NCI-H146 treated with DMSO at 0.1 percent for 48 hours (cell line): ENCODE data around the gene NDUFV3.
"Not testable (repeated sequence)": the region's sequence is repeated elsewhere in the genome, so short reads cannot be mapped to it uniquely, and the experiment has no call there.

Experiments
- DNase-seq: peaks from one replicate; lab custom pipeline; 2025; ENCODE audit not compliant: unreplicated experiment; lab: John Stamatoyannopoulos, UW

The NDUFV3 gene

DNA sequence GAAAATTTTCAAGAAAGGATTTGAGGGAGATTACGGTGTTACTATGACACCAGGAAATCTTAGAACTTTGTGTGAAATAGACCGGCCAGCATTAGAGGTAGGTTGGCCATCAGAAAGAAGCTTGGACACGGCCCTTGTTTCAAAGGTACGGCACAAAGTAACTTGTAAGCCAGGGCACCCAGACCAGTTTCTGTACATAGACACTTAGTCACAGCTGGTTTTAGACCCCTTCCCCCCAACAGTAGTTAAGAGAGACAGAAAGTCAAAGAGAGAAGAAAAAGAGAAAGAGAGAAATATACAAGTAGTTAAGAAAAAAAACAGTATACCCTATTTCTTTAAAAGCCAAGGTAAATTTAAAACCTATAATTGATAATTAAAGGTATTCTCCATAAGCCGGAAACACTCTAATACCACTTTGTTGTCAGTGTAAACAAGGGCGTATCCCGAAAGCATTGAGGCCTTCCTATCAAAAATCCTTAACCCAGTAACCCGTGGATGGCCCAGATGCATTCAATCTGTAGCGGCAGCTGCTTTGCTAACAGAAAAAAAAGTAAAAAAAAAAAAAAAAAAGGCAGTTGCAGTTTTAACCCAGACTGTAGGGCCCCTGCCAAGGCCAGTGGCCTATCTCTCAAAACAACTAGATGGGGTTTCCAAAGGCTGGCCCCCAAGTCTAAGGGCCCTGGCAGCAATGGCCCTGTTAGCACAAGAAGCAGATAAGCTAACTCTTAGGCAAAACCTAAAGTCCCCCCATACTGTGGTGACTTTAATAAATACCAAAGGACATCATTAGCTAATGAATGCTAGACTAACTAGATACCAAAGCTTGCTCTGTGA, 40.2 kb downstream of the NDUFV3 start:
- not testable (repeated sequence) for DNase-seq

DNA sequence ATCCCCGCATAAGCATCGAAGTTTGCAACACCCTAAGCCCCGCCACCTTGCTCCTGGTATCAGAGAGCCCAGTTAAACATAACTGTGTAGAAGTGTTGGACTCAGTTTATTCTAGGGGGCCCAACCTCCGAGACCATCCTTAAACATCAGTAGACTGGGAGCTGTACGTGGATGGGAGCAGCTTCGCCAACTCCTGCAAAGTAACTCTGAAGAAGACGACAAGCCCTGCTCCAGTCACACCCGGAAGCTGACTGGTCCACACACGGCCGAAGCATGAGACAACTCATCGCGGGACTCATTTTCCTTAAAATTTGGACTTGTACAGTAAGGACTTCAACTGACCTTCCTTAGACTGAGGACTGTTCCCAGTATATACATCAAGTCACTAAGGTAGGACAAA, 40.9 kb downstream of the NDUFV3 start:
- not testable (repeated sequence) for DNase-seq

DNA sequence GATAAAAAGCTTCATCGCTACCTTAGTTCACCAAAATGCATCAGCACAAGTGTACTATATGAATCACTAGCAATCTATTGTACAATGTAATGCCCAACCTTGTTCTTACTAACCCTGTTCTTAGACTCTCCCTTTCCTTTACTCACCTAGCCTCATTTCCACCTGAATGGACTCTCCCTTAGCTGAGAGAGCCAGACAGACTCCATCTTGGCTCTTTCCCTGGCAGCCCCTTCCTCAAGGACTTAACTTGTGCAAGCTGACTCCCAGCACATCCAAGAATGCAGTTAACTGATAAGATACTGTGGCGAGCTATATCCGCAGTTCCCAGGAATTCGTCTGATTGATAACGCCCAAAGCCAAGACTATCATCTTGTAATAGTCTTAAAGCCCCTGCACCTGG, 43.3 kb downstream of the NDUFV3 start:
- DNase-seq: not testable (repeated sequence)

- DNase-seq: not testable (repeated sequence)
Measured at GRCh38 chr21:42937034-42937940, 44.2 kb downstream of the NDUFV3 start.

DNA sequence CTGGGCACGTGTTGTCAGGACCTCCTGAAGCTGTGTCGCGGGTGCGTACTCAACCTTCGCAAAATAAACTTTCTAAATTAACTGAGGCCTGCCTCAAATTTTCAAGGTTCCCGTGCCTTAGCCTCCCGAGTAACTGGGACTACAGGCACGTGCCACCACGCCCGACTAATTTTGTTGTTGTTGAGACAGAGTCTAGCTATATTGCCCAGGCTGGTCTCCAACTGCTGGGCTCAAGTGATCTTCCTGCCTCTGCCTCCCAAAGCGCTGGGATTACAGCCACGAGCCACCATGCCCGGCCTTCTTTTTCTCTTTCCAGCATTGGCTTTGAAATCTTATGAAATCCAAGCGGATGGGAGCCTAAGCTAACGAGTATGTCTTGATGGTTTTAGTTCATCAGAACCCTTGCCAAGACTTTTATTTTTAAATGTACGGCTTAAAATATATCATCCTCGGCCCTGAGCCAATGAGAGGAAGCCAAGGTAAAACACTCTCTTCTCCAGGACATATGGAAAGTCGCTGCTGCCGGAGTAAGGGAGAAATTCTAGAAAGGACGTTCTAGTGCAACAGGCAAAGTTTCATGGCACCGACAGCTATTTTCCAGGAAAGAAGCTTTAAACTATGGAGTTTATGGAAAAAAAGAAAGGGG, 45.0 kb downstream of the NDUFV3 start:
- DNase-seq: no peak

- not testable (repeated sequence) for DNase-seq
Measured at GRCh38 chr21:42938606-42938995, 45.5 kb downstream of the NDUFV3 start.

DNA sequence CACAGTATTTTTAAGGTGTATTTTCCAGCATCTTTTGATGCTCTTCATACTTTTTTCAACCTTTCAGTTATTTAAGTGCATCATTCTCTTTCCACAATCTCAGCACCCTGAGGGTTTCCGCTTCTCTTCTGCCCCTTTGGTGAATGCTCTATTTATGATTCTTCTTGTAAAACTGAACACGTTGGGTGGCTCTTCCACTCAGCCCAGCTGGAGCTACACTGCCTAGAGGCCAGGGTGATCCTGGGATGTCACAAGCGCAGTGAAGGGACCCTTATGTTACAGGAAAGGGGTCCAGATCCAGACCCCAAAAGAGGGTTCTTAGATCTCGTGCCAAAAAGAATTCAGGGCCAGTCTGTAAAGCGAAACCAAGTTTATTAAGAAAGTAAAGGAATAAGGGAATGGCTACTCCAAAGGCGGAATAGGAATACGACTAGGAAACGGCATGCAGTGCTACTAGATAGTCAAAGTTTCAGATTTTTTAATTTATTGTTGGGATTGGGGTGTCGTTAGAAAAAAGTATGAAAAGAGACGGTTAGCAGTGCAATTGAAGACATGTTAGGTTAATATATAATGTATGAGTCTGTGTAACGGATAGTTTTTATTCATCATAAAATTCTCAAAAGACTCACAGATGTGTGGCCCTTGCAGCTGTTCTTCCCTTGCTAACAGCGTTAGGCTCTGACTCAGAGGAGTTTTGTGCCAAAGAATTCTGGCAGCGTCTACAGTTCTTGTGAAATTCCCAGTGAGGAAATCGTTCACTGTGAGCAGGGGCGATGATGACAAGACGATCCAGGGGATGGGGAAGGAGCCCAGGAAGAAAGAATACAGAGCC, 46.7 kb downstream of the NDUFV3 start:
- no peak for DNase-seq

GRCh38 chr21:42941696-42942085, 48.6 kb downstream of the NDUFV3 start:
- no peak for DNase-seq

- no peak for DNase-seq
Measured at GRCh38 chr21:42942244-42942643, 49.1 kb downstream of the NDUFV3 start.

DNA sequence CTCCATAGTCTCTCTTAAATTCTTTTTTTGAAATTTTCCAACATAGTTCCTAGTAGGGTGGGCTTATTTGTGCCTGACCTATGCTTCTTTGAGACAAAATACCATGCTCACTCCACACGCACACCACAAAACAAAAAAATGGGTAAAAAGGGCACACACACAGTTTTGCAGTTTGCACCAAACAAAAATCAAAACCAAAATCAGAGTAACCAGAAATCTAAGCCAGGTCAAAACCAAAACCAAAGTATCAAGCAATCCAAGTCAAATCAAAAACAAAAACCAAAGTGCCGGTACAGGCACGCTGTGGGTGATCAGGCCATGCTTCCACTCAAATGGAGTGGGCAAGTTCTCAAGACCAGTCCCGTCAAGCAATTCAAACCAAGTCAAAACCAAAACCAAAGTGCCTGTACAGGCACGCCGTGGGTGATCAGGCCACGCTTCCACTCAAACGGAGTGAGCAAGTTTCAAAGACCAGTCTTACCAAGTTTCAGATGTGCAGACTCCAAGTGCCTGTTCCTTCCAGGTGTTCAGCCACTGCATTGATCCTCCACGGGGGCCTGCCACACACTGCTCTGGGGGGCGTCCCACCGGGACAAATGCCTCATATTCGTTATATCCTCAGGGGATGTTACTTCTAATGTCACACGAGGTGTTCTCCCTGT, 56.1 kb downstream of the NDUFV3 start:
- not testable (repeated sequence) for DNase-seq

- not testable (repeated sequence) for DNase-seq
Measured at GRCh38 chr21:42951193-42951592, 58.1 kb downstream of the NDUFV3 start.

DNA sequence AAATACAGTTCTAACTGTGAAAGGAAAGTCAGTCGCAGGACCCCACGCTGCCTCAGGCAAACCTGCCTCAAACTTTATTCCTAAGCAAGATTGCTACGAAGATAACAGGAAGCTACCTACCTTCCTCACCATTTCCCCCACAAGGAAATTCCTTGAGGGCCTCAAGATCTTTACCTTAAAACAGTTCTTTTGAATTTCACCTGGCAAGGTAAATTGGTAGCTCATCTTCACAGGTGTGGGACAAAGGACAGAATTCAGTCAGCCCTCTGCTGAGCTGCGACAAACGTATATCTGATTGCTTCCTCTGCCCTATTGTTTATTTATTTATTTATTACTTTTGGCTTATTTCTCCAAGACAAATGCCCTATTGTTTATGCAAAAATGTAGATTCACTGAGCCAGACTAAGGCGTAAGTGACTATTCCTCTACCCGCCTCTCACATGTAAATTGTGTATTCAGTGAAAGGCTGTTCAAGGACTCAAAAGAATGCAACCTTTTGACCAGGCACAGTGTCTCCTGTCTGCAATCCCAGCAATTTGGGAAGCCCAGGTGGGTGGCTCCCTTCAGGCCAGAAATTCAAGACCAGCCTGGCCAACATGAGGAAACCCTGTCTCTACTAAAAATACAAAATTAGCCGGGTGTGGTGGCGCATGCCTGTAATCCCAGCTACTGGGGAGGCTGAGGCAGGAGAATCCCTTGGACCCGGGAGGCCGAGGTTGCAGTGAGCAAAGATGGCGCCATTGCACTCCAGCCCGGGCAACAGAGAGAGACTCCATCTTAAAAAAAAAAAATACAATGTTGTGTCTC, 63.9 kb downstream of the NDUFV3 start:
- no peak for DNase-seq

DNA sequence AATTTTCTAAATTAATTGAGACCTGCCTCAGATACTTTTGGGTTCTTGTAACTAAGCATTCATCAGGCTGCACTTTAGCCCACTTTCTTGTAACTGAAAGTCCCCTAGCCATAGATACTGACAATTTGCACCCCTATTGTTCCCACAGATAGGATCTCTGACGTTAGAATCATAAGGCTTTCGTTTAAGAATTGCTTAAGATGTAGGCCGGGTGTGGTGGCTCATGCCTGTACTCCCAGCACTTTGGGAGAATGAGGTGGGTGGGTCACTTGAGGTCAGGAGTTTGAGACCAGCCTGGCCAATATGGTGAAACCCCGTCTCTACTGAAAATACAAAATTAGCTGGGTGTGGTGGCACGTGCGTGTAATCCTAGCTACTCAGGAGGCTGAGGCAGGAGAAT, 65.0 kb downstream of the NDUFV3 start:
- not testable (repeated sequence) for DNase-seq

- no peak for DNase-seq
Measured at GRCh38 chr21:42959728-42960127, 66.6 kb downstream of the NDUFV3 start.

DNA sequence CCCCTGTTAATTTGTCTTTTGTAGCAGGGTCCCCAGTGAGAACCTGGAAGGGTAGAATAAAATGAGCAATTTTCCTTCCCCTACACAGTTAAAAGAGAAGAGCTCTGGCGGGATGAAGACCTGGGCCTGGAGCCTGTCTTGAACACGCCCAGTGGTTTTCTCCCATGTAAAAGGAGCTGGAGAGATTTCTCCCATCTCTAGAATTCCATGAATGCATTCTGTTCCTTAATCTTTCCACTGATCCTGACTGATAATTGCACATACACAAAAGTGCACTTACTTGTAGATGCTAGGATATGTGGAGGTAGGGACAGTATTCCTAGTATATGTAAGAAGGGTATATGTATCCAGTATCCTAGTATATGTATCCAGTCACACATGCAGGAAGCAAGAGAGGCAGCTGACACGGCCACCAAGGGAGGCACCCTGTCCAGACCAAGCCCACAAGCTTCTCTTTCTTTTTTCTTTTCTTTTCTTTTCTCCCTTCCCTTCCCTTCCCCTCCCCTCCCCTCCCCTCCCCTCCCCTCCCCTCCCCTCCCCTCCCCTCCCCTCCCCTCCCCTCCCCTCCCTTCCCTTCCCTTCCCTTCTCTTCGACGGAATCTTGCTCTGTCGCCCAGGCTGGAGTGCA, 69.4 kb downstream of the NDUFV3 start:
- no peak for DNase-seq
